HEK293 (cell line): ENCODE data around the gene ATXN7.

ENCODE experiments used
- CTCF ChIP-seq: fragments of 450-650 bp; formaldehyde crosslinking; IDR thresholded peaks from 2 replicates; pipeline ENCODE4 v1.5.1; 2016; ENCODE audit warnings: missing biosample characterization, missing genetic modification characterization
- KLF8 ChIP-seq: fragments of 450-650 bp; formaldehyde crosslinking; IDR thresholded peaks from 2 replicates; pipeline ENCODE4 v1.5.1; 2016; ENCODE audit warnings: missing biosample characterization, missing genetic modification characterization
- ZEB2 ChIP-seq: fragments of 450-650 bp; formaldehyde crosslinking; IDR thresholded peaks from 2 replicates; pipeline ENCODE4 v1.5.1; 2016; ENCODE audit warnings: missing biosample characterization, missing genetic modification characterization
- ZNF239 ChIP-seq: fragments of 450-650 bp; formaldehyde crosslinking; IDR thresholded peaks from 2 replicates; pipeline ENCODE4 v1.5.1; 2016; ENCODE audit warnings: missing biosample characterization, missing genetic modification characterization
- TF ChIP-seq, protein P1 (sequence below): fragments of 450-650 bp; formaldehyde crosslinking; IDR thresholded peaks from 2 replicates; pipeline ENCODE4 v1.5.1; 2016; ENCODE audit warnings: missing biosample characterization, missing genetic modification characterization

- TF ChIP-seq CTCF (no peak), KLF8 (tag by site-specific recombination) (no peak), ZEB2 (tag by site-specific recombination) (no peak), ZNF239 (tag by site-specific recombination) (no peak)
- TF ChIP-seq, protein P1, sequence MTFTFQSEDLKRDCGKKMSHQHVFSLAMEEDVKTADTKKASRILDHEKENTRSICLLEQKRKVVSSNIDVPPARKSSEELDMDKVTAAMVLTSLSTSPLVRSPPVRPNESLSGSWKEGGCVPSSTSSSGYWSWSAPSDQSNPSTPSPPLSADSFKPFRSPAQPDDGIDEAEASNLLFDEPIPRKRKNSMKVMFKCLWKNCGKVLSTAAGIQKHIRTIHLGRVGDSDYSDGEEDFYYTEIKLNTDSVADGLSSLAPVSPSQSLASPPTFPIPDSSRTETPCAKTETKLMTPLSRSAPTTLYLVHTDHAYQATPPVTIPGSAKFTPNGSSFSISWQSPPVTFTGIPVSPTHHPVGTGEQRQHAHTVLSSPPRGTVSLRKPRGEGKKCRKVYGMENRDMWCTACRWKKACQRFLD (tag by site-specific recombination), result no peak
These were observed 101.2 kb downstream of the ATXN7 start for GRCh38 chr3:63964681-63965485.
